ENCODE data around the gene JUNB. TPM values are rescaled to one million over a fixed set of nuclear protein-coding genes. Genes with fewer than 3 reads are reported as not detected.
A peak's percentile ranks its signal among the peaks of the same experiment; 100 is the strongest.

JUNB gene
- total and polyA plus RNA-seq, 10 of the 15 experiments (the other 5 are each of a cell fraction or from before 2014, with no cell fraction given) = 0.55 to 144 (median 68.3) TPM

DNA sequence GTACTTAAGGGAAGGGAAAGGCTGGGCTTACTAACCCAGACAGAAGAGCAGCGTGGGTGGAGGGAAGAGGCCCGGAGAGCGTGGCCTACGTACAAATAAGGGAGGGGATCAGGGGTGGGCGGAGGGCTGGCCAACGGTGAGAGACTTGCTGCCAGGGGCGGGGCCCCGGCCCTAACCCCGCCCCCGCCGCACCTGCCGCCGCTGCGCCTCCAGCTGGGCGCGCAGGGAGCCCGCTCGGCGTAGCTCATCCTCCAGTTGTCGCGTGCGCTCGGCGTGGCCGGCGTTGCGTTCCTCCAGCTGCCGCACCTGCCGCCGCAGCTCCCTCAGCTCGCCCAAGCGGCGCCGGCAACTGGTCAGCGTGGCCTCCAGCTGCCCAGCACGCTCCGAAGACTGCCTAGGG is 21.6 kb upstream of the JUNB start (continued):
- TF ChIP-seq, protein P1, sequence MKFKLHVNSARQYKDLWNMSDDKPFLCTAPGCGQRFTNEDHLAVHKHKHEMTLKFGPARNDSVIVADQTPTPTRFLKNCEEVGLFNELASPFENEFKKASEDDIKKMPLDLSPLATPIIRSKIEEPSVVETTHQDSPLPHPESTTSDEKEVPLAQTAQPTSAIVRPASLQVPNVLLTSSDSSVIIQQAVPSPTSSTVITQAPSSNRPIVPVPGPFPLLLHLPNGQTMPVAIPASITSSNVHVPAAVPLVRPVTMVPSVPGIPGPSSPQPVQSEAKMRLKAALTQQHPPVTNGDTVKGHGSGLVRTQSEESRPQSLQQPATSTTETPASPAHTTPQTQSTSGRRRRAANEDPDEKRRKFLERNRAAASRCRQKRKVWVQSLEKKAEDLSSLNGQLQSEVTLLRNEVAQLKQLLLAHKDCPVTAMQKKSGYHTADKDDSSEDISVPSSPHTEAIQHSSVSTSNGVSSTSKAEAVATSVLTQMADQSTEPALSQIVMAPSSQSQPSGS (IDR thresholded peaks at IDR 0.05; ENCODE audit: low read length) = no peak
- TF ChIP-seq POLR2AphosphoS2 (IDR thresholded peaks at IDR 0.05; ENCODE audit: low read depth, low read length) (no peak), POLR2A (IDR thresholded peaks at IDR 0.05; ENCODE audit: low read depth, low read length) (peak; percentile 37; the same call in 1 of the 2 replicates), BCL11A (IDR thresholded peaks at IDR 0.05; ENCODE audit: low read depth, low read length) (no peak), PAX8 (IDR thresholded peaks at IDR 0.05) (no peak), TBL1XR1 (IDR thresholded peaks at IDR 0.05; ENCODE audit: low read depth, low read length) (no peak), EGR1 (IDR thresholded peaks at IDR 0.05; ENCODE audit: borderline replicate concordance in 1 of 2, low read depth in 2 of 2, low read length in 2 of 2) (peak in 1 of 2 experiments; percentile 75; a peak in 2 of 3 replicates), MYC (IDR thresholded peaks at IDR 0.05; ENCODE audit: insufficient read depth, insufficient read length, insufficient replicate concordance, low read length, severe bottlenecking) (no peak), POU2F2 (IDR thresholded peaks at IDR 0.05; ENCODE audit: borderline replicate concordance, low read depth, low read length) (no peak)

DNA sequence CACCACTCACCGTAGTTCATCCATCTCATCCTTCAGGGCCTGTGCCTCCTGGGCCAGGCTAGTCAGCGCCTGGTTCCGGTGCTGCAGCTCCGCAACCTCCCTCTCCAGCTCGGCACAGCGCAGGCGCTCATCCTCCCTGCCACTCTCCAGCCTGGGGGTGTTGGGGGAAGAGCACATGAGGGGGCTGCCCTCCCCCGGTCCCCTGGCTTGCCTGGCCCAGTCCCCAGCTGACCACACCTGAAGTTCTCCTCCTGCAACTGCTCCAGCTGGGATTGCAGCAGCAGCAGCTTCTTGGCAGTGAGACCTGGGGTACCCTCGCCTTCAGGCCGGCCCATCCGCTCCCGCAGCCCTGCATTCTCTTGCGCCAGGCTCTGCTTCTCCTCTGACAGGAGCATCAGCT is 20.4 kb upstream of the JUNB start:
- Histone ChIP-seq H4K20me1 (ENCODE audit: control insufficient read depth, insufficient read depth) (no peaks in the 10 kb centered on the region), H3K4me3 (no peak overlapping the region), H3K4me2 (ENCODE audit: control insufficient read depth, insufficient read depth) (no peak overlapping the region), H3K79me2 (ENCODE audit: control insufficient read depth, insufficient read depth, low read length) (no peaks in the 10 kb centered on the region), H3K9ac (ENCODE audit: control insufficient read depth, insufficient read depth, low read length) (no peak overlapping the region), H3K36me3 (ENCODE audit: control insufficient read depth in 2 of 2, insufficient read depth in 2 of 2, low read length in 1 of 2) (no peaks in the 10 kb centered on the region), H2AFZ (ENCODE audit: control insufficient read depth, low read depth, low read length) (no peak overlapping the region), H3K27ac (ENCODE audit: control insufficient read depth, insufficient read depth) (no peak overlapping the region), H3K9me3 (replicated peaks; ENCODE audit: control insufficient read depth, insufficient read depth, low read length) (no peaks in the 10 kb centered on the region), H3K4me1 (ENCODE audit: control insufficient read depth, insufficient read depth, low read length) (peaks cover 4% of the 10 kb centered on the region), H3K27me3 (replicated peaks in 1 of 2; ENCODE audit: control insufficient read depth in 2 of 2, insufficient read depth in 2 of 2, low read length in 1 of 2) (no peaks in the 10 kb centered on the region)
- RAD21 ChIA-PET (ENCODE audit: unreplicated experiment) = interaction anchor here (1.6 to 4.3 kb wide), 2 partner anchors 25 to 77 kb away, joined by 4 to 22 read pairs; no protein-coding TSS in a partner anchor
- TF ChIP-seq SRF (IDR thresholded peaks at IDR 0.05; ENCODE audit: low read depth in 2 of 2, low read length in 2 of 2) = no peak
- BruUV-seq (replicated peaks) = no TSS peak
- SMC1A ChIA-PET (ENCODE audit: uncharacterized antibody, unreplicated experiment) = no interaction called here
- POLR2A ChIA-PET = no interaction called here
- intact Hi-C loops (cut with micrococcal nuclease; ENCODE audit: unreplicated experiment) (no loop called here), in situ Hi-C loops (cut with MboI) (no loop called here)
- CTCF ChIA-PET = interaction anchor here (0.7 to 17.0 kb wide), 3 partner anchors 9 to 77 kb away, joined by 3 to 426 read pairs (median 3); partner anchors contain the start of genes JUNB, PRDX2 and THSD8
- WGBS (ENCODE audit: insufficient coverage, insufficient replicate concordance, low lambda C conversion rate, missing lambda C conversion rate) = 93% methylated on average over 13 of the region's 13 CpGs
- DNase-seq (ENCODE audit: low read depth, low spot score) (no peak), FAIRE-seq (no peak), ATAC-seq (no peak)

Data from GM12878 (cell line).